Nephron (organoid): ENCODE results near the gene NKAIN2.
A peak's percentile ranks its signal among the peaks of the same experiment; 100 is the strongest.
"Not testable (repeated sequence)": the region's sequence is repeated elsewhere in the genome, so short reads cannot be mapped to it uniquely, and the experiment has no call there.

Experiments used
- H3K27ac Mint-ChIP-seq, 3 experiments: 2 replicates each; pipeline ENCODE4 v1.8.0; 2020; ENCODE audit warnings: mixed read lengths in 3 of 3, mild to moderate bottlenecking in 2 of 3, moderate library complexity in 1 of 3
- H3K27me3 Mint-ChIP-seq: 2 replicates; pipeline ENCODE4 v1.8.0; 2021; ENCODE audit warnings: low read depth, mild to moderate bottlenecking, moderate library complexity, mixed read lengths
- H3K36me3 Mint-ChIP-seq: 2 replicates; pipeline ENCODE4 v1.8.0; 2020; ENCODE audit warnings: low read depth, mixed read lengths
- H3K4me1 Mint-ChIP-seq: 2 replicates; pipeline ENCODE4 v1.8.0; 2020; ENCODE audit warnings: mixed read lengths
- H3K4me3 Mint-ChIP-seq, 3 experiments: 2 replicates each; pipeline ENCODE4 v1.8.0; 2020; ENCODE audit warnings: mild to moderate bottlenecking in 3 of 3, mixed read lengths in 3 of 3, moderate library complexity in 2 of 3
- H3K9me3 Mint-ChIP-seq: 2 replicates; pipeline ENCODE4 v1.8.0; 2020; ENCODE audit warnings: mixed read lengths
- TF ChIP-seq, protein P1 (sequence below), 3 experiments: fragments of 200-600 bp; sonication (generic); IDR thresholded peaks; one replicate each; pipeline ENCODE4 v1.5.0; 2021; ENCODE audit warnings: antibody characterized with exemption in 3 of 3; ENCODE audit not compliant: unreplicated experiment in 3 of 3

The NKAIN2 gene

DNA sequence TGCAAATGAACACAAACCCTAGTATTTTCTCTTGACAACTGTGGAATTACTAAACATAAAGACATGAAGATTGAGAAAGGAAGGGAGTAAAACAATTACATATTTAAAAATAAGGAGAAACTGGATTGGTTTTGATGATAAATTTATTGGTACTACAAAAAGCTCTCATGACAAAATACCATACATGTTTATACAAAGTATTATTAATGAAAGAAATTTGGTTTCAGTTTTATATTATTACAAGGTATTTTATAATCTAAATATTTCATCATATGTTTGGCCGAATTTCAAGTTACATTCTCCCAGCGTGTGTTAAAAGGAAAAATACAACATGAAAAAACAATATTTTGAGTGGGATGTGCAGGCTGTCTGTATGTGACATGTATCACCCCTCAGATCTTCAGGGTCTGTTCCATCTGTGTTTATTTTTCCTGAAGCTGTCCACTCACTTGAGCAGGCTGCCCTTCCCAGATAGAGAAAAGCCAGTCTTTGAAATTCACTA lies 568.4 kb downstream of the NKAIN2 start:
- Mint-ChIP-seq H3K9me3 (no peaks in the 10 kb centered on the region), H3K4me3 (peak overlapping the region in 2 of 3 experiments; percentile 22 to 36), H3K27ac (peak overlapping the region; percentile 69 to 86 (median 84)), H3K27me3 (no peaks in the 10 kb centered on the region), H3K36me3 (no peaks in the 10 kb centered on the region), H3K4me1 (peaks cover 13% of the 10 kb centered on the region)
- TF ChIP-seq, protein P1, sequence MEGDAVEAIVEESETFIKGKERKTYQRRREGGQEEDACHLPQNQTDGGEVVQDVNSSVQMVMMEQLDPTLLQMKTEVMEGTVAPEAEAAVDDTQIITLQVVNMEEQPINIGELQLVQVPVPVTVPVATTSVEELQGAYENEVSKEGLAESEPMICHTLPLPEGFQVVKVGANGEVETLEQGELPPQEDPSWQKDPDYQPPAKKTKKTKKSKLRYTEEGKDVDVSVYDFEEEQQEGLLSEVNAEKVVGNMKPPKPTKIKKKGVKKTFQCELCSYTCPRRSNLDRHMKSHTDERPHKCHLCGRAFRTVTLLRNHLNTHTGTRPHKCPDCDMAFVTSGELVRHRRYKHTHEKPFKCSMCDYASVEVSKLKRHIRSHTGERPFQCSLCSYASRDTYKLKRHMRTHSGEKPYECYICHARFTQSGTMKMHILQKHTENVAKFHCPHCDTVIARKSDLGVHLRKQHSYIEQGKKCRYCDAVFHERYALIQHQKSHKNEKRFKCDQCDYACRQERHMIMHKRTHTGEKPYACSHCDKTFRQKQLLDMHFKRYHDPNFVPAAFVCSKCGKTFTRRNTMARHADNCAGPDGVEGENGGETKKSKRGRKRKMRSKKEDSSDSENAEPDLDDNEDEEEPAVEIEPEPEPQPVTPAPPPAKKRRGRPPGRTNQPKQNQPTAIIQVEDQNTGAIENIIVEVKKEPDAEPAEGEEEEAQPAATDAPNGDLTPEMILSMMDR (IDR thresholded peaks at IDR 0.05; ENCODE audit: unreplicated experiment in 3 of 3) = no peak

DNA sequence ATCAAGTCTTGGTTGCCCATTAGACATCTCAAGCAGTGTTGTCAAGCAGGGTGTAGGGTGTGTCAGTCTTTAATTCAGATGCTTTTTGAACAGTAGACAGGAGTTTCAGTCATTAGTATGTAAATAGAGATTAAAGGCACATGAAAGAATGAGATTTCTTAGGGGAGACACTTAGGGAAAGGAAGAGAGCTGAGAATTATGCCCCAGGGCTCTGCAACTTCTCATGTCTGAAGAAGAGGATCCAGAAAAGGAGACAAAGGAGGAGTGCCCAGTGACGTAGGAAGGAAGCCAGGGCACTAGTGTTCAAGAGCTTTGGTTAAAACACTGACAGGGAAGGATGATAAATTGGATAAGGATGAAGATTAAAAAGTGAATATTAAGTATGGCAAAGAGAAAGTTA lies 569.7 kb downstream of the NKAIN2 start:
- H3K27ac Mint-ChIP-seq = peak overlapping the region in 2 of 3 experiments; percentile 11 to 19
- H3K9me3 Mint-ChIP-seq = no peaks in the 10 kb centered on the region
- TF ChIP-seq, protein P1 (IDR thresholded peaks at IDR 0.05; ENCODE audit: unreplicated experiment in 3 of 3) = no peak
- peaks cover 13% of the 10 kb centered on the region for H3K4me1 Mint-ChIP-seq
- H3K27me3 Mint-ChIP-seq = no peaks in the 10 kb centered on the region
- H3K4me3 Mint-ChIP-seq = no peak overlapping the region
- H3K36me3 Mint-ChIP-seq = no peaks in the 10 kb centered on the region

DNA sequence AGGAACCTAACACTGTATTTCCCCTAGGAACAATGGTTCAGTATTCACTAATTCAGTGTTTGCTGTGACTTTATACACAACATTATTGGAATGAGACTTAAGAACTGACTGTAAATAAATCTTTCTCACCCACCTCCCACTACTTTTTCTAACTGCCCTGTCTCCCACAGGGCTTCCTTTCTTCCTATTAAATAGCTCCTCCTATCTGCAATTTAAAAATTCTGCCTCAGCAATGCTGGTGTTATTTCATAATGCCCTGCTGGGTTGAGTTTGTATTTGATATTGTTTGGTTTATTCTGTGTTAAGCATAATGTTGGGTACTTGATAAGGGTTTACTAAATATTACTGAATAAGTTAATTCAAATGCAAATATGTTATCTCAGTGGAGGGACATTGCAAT lies 585.5 kb downstream of the NKAIN2 start:
- TF ChIP-seq, protein P1 (IDR thresholded peaks at IDR 0.05; ENCODE audit: unreplicated experiment in 3 of 3) = no peak
- no peak overlapping the region for H3K27ac Mint-ChIP-seq
- peaks cover 5% of the 10 kb centered on the region for H3K9me3 Mint-ChIP-seq
- no peaks in the 10 kb centered on the region for H3K4me1 Mint-ChIP-seq
- H3K4me3 Mint-ChIP-seq = no peak overlapping the region
- H3K36me3 Mint-ChIP-seq = peaks cover 4% of the 10 kb centered on the region
- H3K27me3 Mint-ChIP-seq = no peaks in the 10 kb centered on the region

DNA sequence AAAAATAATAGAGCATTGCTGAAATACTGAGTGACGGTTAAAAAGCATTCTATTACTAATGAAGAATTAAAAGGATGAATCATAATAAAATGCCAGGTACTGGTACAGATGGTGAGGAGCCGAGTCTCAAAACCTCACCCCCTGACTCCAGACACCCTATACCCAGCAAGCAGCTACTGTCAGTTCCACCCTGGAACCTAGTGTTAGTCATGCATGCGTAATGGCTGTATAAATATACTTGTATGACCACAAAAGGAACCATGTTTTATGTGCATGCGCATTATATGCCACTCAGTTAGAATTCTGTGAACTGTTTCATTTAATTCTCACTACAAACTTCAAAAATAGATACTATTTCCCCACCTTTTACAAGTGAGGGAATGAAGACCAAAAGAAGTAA lies 589.9 kb downstream of the NKAIN2 start:
- Mint-ChIP-seq H3K4me1 (no peaks in the 10 kb centered on the region), H3K36me3 (peaks cover 4% of the 10 kb centered on the region), H3K9me3 (peaks cover 3% of the 10 kb centered on the region), H3K4me3 (no peak overlapping the region), H3K27ac (no peak overlapping the region), H3K27me3 (no peaks in the 10 kb centered on the region)
- TF ChIP-seq, protein P1 (IDR thresholded peaks at IDR 0.05; ENCODE audit: unreplicated experiment in 3 of 3) = no peak

DNA sequence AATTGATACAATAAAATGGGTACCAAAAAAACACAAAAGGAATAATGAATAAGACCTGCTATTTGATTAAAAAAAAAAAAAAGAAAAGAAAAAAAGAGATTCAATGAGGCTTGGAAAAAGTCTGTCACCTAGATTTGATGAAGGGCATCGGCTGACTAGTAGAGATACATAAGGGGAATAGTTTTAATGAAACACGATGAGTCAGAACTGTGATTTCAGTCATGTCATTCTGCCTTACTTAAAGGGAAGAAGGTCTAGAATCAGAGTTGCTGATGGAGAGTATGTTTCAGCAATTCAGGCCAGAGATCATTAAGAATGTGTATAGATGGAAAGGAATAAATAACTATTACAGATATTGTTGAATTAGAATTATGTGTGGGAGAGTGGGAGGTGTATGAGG lies 592.7 kb downstream of the NKAIN2 start:
- H3K9me3 Mint-ChIP-seq = no peaks in the 10 kb centered on the region
- H3K4me1 Mint-ChIP-seq = no peaks in the 10 kb centered on the region
- TF ChIP-seq, protein P1 (IDR thresholded peaks at IDR 0.05; ENCODE audit: unreplicated experiment in 3 of 3) = no peak
- H3K4me3 Mint-ChIP-seq = no peak overlapping the region
- H3K27ac Mint-ChIP-seq = no peak overlapping the region
- H3K36me3 Mint-ChIP-seq = no peaks in the 10 kb centered on the region
- H3K27me3 Mint-ChIP-seq = no peaks in the 10 kb centered on the region

DNA sequence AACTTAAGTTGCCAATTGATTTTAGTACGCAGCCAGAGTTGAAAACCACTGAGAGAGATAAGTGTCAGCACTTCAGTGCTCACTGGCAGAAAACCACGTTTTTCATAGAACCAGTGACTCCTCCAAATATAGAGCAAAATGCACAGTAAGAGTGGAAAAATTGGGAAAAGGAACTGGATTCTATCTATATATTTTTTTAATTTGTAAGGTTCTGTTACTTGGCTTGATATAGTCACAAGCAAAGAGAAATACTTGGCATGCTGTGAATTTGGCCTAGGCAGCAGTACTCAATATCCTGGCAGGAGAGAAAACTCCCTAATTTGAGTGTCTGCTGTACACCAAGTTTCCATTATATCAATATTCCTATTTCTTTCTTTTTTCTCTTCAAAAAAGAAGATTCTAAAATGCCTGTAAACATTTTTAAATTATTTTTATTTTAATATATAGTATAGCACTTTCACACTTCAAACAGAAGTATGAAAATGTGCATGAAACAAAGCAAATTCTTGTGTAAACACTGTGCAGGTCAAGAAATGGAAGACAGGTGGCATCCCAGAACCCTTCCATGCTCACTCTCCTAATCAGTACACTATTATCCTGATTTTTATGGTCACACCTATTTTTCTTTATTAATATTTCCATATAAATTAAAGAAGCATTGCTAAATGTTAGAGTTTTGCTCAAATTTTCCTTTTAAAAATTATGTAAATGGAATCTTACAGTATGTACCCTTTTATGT lies 596.8 kb downstream of the NKAIN2 start:
- TF ChIP-seq, protein P1 (IDR thresholded peaks at IDR 0.05; ENCODE audit: unreplicated experiment in 3 of 3) = peak in 2 of 3 experiments; percentile 20 to 36
- Mint-ChIP-seq H3K4me1 (no peaks in the 10 kb centered on the region), H3K9me3 (no peaks in the 10 kb centered on the region), H3K27ac (no peak overlapping the region), H3K4me3 (no peak overlapping the region), H3K36me3 (no peaks in the 10 kb centered on the region), H3K27me3 (no peaks in the 10 kb centered on the region)

DNA sequence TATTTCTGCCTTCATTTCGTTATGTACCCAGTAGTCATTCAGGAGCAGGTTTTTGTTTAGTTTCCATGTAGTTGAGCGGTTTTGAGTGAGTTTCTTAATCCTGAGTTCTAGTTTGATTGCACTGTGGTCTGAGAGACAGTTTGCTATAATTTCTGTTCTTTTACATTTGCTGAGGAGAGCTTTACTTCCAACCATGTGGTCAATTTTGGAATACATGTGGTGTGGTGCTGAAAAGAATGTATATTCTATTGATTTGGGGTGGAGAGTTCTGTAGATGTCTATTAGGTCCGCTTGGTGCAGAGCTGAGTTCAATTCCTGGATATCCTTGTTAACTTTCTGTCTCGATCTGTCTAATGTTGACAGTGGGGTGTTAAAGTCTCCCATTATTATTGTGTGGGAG lies 606.8 kb downstream of the NKAIN2 start:
- peaks cover 25% of the 10 kb centered on the region for H3K9me3 Mint-ChIP-seq
- H3K36me3 Mint-ChIP-seq, H3K27ac Mint-ChIP-seq, H3K27me3 Mint-ChIP-seq, H3K4me3 Mint-ChIP-seq, H3K4me1 Mint-ChIP-seq: not testable (repeated sequence)

DNA sequence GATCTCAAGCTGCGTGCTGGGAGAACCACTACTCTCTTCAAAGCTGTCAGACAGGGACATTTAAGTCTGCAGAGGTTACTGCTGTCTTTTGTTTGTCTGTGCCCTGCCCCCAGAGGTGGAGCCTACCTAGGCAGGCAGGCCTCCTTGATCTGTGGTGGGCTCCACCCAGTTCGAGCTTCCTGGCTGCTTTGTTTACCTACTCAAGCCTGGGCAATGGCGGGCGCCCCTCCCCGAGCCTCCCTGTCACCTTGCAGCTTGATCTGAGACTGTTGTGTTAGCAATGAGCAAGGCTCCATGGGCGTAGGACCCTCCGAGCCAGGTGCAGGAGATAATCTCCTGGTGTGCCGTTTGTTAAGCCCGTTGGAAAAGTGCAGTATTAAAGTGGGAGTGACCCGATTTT lies 609.0 kb downstream of the NKAIN2 start:
- peaks cover 25% of the 10 kb centered on the region for H3K9me3 Mint-ChIP-seq
- not testable (repeated sequence) for H3K27ac Mint-ChIP-seq, H3K4me1 Mint-ChIP-seq, H3K36me3 Mint-ChIP-seq, H3K4me3 Mint-ChIP-seq, H3K27me3 Mint-ChIP-seq
